ENCODE measurements around the gene CTNNA1. TPM values are rescaled to one million over a fixed set of nuclear protein-coding genes. Genes with fewer than 3 reads are reported as not detected.

CTNNA1 gene
- polyA plus RNA-seq, 1 of the 3 experiments (the other 2 are of a cell fraction): 130 TPM

DNA sequence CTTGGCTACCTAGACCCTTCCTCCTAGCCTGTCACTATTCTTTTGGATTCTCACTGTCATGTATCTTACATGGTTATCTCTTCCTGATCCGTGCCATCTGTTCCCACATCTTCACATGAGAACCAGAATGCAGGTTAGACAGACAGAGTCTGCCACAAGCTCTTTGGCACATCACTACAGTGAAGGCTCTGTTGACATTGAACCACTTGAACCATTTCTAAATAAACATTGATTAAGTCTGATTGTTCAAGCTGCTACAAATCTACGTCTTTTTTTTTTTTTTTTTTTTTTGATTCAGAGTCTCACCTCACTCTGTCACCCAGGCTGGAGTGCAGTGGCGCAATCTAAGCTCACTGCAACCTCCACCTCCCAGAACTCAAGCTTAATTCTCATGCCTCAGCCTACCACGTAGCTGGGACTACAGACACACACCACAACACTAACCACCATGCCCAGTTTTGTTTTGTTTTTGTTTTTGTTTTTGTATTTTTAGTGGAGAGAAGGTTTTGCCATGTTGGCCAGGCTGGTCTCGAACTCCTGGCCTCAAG lies 207.0 kb downstream of the CTNNA1 start:
- ChIA-PET POLR2A (interaction anchor here (0.7 kb wide), 1 partner anchor 20 kb away, joined by 4 read pairs; no protein-coding TSS in a partner anchor), CTCF (interaction anchor here (1.3 kb wide), 1 partner anchor 381 kb away, joined by 3 read pairs; no protein-coding TSS in a partner anchor)
- H4K20me1 ChIP-seq (ENCODE audit: insufficient read depth): no peaks in the 10 kb centered on the region
- peaks cover 11 to 28% of the 10 kb centered on the region in 2 experiments; a peak in 2 of 4 replicates for H3K4me1 ChIP-seq (ENCODE audit: control insufficient read depth in 1 of 2, insufficient read depth in 2 of 2, low read depth in 1 of 2, low read length in 1 of 2)
- H2AFZ ChIP-seq (ENCODE audit: low read depth): no peak overlapping the region
- H3K9ac ChIP-seq: no peak overlapping the region
- no peaks in the 10 kb centered on the region for H3K9me3 ChIP-seq
- no peaks in the 10 kb centered on the region for H3K27me3 ChIP-seq (ENCODE audit: insufficient read depth)
- no peaks in the 10 kb centered on the region for H3K9me2 ChIP-seq
- TF ChIP-seq MXI1 (IDR thresholded peaks at IDR 0.05; ENCODE audit: low read depth, low read length) (no peak), RXRA (IDR thresholded peaks at IDR 0.05; ENCODE audit: borderline replicate concordance, low read depth) (no peak), GATA2 (CRISPR knock-in tag; IDR thresholded peaks at IDR 0.05) (peak; percentile 11; the same call in 1 of the 2 replicates)
- no peaks in the 10 kb centered on the region for H3K79me2 ChIP-seq (ENCODE audit: insufficient read depth)
- no peak overlapping the region for H3K4me2 ChIP-seq
- no peak for DNase-seq
- H3K4me3 ChIP-seq (ENCODE audit: low read depth in 2 of 2, low read length in 1 of 2): no peak overlapping the region
- WGBS (ENCODE audit: low lambda C conversion rate): 86% methylated on average over 5 of the region's 5 CpGs
- no peaks in the 10 kb centered on the region for H3K36me3 ChIP-seq (replicated peaks in 1 of 2; ENCODE audit: control insufficient read depth in 1 of 2, insufficient read depth in 2 of 2, low read length in 1 of 2)
- no peaks in the 10 kb centered on the region for H3F3A ChIP-seq (replicated peaks; ENCODE audit: insufficient read depth)
- H3K27ac ChIP-seq (ENCODE audit: low read depth in 2 of 2, low read length in 1 of 2): no peak overlapping the region

DNA sequence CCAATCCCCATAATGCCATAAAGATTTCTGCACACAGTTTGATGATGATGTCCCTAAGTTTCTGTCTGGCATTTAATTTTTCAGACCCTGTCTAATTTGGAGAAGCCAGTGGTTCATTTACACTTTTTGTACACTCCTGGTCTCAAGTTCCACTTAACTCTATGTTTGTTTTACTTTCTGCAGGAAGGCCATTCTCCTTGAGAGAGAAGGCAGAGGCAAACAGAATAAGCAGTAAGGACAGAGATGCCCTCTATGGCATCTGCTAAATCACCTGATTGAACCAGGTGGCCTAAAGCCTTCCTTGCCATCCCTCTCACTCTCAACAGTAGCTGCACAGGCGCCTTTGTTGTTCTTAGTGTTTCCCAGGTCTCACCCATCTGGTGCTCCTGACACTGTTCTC lies 208.0 kb downstream of the CTNNA1 start:
- Histone ChIP-seq H3K27me3 (ENCODE audit: insufficient read depth) (no peaks in the 10 kb centered on the region), H3K27ac (ENCODE audit: low read depth in 2 of 2, low read length in 1 of 2) (no peak overlapping the region), H3K4me3 (ENCODE audit: low read depth in 2 of 2, low read length in 1 of 2) (no peak overlapping the region), H3F3A (replicated peaks; ENCODE audit: insufficient read depth) (no peaks in the 10 kb centered on the region), H3K4me2 (no peak overlapping the region), H3K36me3 (replicated peaks in 1 of 2; ENCODE audit: control insufficient read depth in 1 of 2, insufficient read depth in 2 of 2, low read length in 1 of 2) (no peaks in the 10 kb centered on the region), H3K4me1 (ENCODE audit: control insufficient read depth in 1 of 2, insufficient read depth in 2 of 2, low read depth in 1 of 2, low read length in 1 of 2) (peaks cover 11 to 22% of the 10 kb centered on the region in 2 experiments; a peak in 2 of 4 replicates), H3K9me2 (no peaks in the 10 kb centered on the region), H2AFZ (ENCODE audit: low read depth) (no peak overlapping the region), H4K20me1 (ENCODE audit: insufficient read depth) (no peaks in the 10 kb centered on the region), H3K9me3 (no peaks in the 10 kb centered on the region), H3K79me2 (ENCODE audit: insufficient read depth) (no peaks in the 10 kb centered on the region), H3K9ac (no peak overlapping the region)
- POLR2A ChIA-PET: no interaction called here
- CTCF ChIA-PET: no interaction called here
- DNase-seq: no peak
- 85% methylated on average over 1 of the region's 1 CpG for WGBS (ENCODE audit: low lambda C conversion rate)
- TF ChIP-seq FOSL2 (IDR thresholded peaks at IDR 0.05; ENCODE audit: borderline replicate concordance, low read depth) (no peak), NFIC (IDR thresholded peaks at IDR 0.05; ENCODE audit: borderline replicate concordance) (no peak), YY1 (IDR thresholded peaks at IDR 0.05; ENCODE audit: low read depth) (no peak), SIN3A (IDR thresholded peaks at IDR 0.05; ENCODE audit: borderline replicate concordance, low read depth, low read length) (no peak)
- TF ChIP-seq, protein P1, sequence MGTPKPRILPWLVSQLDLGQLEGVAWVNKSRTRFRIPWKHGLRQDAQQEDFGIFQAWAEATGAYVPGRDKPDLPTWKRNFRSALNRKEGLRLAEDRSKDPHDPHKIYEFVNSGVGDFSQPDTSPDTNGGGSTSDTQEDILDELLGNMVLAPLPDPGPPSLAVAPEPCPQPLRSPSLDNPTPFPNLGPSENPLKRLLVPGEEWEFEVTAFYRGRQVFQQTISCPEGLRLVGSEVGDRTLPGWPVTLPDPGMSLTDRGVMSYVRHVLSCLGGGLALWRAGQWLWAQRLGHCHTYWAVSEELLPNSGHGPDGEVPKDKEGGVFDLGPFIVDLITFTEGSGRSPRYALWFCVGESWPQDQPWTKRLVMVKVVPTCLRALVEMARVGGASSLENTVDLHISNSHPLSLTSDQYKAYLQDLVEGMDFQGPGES (IDR thresholded peaks at IDR 0.05; ENCODE audit: low read depth, low read length): no peak
- TF ChIP-seq, protein P2, sequence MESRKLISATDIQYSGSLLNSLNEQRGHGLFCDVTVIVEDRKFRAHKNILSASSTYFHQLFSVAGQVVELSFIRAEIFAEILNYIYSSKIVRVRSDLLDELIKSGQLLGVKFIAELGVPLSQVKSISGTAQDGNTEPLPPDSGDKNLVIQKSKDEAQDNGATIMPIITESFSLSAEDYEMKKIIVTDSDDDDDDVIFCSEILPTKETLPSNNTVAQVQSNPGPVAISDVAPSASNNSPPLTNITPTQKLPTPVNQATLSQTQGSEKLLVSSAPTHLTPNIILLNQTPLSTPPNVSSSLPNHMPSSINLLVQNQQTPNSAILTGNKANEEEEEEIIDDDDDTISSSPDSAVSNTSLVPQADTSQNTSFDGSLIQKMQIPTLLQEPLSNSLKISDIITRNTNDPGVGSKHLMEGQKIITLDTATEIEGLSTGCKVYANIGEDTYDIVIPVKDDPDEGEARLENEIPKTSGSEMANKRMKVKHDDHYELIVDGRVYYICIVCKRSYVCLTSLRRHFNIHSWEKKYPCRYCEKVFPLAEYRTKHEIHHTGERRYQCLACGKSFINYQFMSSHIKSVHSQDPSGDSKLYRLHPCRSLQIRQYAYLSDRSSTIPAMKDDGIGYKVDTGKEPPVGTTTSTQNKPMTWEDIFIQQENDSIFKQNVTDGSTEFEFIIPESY (IDR thresholded peaks at IDR 0.05; ENCODE audit: borderline replicate concordance, low read depth): no peak
- TF ChIP-seq, protein P3, sequence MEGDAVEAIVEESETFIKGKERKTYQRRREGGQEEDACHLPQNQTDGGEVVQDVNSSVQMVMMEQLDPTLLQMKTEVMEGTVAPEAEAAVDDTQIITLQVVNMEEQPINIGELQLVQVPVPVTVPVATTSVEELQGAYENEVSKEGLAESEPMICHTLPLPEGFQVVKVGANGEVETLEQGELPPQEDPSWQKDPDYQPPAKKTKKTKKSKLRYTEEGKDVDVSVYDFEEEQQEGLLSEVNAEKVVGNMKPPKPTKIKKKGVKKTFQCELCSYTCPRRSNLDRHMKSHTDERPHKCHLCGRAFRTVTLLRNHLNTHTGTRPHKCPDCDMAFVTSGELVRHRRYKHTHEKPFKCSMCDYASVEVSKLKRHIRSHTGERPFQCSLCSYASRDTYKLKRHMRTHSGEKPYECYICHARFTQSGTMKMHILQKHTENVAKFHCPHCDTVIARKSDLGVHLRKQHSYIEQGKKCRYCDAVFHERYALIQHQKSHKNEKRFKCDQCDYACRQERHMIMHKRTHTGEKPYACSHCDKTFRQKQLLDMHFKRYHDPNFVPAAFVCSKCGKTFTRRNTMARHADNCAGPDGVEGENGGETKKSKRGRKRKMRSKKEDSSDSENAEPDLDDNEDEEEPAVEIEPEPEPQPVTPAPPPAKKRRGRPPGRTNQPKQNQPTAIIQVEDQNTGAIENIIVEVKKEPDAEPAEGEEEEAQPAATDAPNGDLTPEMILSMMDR (IDR thresholded peaks at IDR 0.05): no peak

Data from SK-N-SH (cell line).